ENCODE data around the gene MCTP1.
A peak's percentile ranks its signal among the peaks of the same experiment; 100 is the strongest.

The MCTP1 gene

DNA sequence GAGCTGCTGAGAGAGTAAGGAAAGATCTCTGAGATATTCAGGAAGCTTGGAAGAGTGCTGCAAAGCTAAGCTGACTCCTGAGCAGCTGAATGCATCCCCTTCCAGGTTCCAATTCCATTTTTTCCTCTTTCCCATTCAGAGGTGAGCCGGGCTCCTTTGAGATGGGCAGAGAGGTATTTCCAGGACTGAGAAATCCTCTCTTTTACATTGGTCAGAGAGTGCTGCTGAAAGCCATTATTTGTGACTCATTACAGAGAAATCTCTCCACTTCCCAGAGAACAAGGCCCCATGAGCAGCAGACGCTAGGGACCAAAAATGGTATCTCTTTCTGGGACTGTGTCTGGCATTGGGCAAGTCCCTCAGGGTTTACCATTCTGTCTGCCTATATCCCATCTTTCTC is 3.7 kb downstream of the MCTP1 start:
- peak; percentile 18; the same call in 1 of the 3 replicates for ATAC-seq
- TF ChIP-seq, protein P1, sequence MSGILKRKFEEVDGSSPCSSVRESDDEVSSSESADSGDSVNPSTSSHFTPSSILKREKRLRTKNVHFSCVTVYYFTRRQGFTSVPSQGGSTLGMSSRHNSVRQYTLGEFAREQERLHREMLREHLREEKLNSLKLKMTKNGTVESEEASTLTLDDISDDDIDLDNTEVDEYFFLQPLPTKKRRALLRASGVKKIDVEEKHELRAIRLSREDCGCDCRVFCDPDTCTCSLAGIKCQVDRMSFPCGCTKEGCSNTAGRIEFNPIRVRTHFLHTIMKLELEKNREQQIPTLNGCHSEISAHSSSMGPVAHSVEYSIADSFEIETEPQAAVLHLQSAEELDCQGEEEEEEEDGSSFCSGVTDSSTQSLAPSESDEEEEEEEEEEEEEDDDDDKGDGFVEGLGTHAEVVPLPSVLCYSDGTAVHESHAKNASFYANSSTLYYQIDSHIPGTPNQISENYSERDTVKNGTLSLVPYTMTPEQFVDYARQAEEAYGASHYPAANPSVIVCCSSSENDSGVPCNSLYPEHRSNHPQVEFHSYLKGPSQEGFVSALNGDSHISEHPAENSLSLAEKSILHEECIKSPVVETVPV (CRISPR knock-in tag; IDR thresholded peaks at IDR 0.05), result no peak
- TF ChIP-seq ZFP3 (CRISPR knock-in tag; IDR thresholded peaks at IDR 0.05) (no peak), TCF4 (CRISPR knock-in tag; IDR thresholded peaks at IDR 0.05; ENCODE audit: borderline replicate concordance) (no peak), OSR1 (CRISPR knock-in tag; IDR thresholded peaks at IDR 0.05) (no peak), BACH2 (CRISPR knock-in tag; IDR thresholded peaks at IDR 0.05; ENCODE audit: borderline replicate concordance) (no peak), PPARA (CRISPR knock-in tag; IDR thresholded peaks at IDR 0.05; ENCODE audit: borderline replicate concordance) (no peak), ARNTL (CRISPR knock-in tag; IDR thresholded peaks at IDR 0.05; ENCODE audit: borderline replicate concordance, low read depth) (no peak), RARB (CRISPR knock-in tag; IDR thresholded peaks at IDR 0.05) (no peak), ZNF565 (CRISPR knock-in tag; conservative IDR thresholded peaks at IDR 0.05; ENCODE audit: low read depth) (no peak)
- TF ChIP-seq, protein P2, sequence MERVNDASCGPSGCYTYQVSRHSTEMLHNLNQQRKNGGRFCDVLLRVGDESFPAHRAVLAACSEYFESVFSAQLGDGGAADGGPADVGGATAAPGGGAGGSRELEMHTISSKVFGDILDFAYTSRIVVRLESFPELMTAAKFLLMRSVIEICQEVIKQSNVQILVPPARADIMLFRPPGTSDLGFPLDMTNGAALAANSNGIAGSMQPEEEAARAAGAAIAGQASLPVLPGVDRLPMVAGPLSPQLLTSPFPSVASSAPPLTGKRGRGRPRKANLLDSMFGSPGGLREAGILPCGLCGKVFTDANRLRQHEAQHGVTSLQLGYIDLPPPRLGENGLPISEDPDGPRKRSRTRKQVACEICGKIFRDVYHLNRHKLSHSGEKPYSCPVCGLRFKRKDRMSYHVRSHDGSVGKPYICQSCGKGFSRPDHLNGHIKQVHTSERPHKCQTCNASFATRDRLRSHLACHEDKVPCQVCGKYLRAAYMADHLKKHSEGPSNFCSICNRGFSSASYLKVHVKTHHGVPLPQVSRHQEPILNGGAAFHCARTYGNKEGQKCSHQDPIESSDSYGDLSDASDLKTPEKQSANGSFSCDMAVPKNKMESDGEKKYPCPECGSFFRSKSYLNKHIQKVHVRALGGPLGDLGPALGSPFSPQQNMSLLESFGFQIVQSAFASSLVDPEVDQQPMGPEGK (CRISPR knock-in tag; IDR thresholded peaks at IDR 0.05; ENCODE audit: borderline replicate concordance), result no peak
- TF ChIP-seq, protein P3, sequence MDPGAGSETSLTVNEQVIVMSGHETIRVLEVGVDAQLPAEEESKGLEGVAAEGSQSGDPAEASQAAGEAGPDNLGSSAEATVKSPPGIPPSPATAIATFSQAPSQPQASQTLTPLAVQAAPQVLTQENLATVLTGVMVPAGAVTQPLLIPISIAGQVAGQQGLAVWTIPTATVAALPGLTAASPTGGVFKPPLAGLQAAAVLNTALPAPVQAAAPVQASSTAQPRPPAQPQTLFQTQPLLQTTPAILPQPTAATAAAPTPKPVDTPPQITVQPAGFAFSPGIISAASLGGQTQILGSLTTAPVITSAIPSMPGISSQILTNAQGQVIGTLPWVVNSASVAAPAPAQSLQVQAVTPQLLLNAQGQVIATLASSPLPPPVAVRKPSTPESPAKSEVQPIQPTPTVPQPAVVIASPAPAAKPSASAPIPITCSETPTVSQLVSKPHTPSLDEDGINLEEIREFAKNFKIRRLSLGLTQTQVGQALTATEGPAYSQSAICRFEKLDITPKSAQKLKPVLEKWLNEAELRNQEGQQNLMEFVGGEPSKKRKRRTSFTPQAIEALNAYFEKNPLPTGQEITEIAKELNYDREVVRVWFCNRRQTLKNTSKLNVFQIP (CRISPR knock-in tag; IDR thresholded peaks at IDR 0.05; ENCODE audit: borderline replicate concordance, low read depth), result no peak

DNA sequence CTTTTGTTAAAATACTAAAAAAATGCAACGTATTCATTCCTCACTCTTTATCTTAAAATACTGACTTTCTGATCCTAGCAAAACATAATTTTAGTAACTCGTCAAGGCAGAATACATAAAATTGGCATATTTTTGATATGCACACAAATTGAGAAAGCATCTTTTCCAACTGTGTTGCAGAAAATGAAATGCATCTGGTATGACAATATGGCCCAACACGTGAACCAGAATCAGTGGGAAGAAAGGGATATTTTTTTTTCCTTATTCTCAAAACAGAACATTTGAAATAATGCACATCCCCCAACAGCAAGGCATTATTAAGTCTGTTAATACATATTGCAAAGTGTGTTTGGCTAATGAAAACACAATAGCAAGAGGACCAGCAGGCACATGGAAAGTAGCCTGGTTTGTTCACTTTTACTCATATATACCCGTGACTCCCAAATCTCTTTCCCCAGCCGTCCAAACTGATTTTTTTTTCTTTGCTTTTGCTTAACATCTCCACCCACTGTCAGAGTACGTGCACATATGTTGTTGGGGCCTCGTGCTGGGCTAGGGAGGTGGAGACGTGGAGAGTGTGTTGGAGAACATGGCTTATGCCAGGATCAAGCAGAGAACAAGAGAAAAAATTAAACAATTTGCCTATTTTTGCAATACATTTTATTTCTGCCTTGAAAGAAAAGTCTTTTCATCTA is 4.3 kb downstream of the MCTP1 start:
- ATAC-seq, result no peak
- no peak for TF ChIP-seq SNAI2 (CRISPR knock-in tag; IDR thresholded peaks at IDR 0.05)
- no peak for TF ChIP-seq ESRRG (CRISPR knock-in tag; IDR thresholded peaks at IDR 0.05)
- TF ChIP-seq, protein P4, sequence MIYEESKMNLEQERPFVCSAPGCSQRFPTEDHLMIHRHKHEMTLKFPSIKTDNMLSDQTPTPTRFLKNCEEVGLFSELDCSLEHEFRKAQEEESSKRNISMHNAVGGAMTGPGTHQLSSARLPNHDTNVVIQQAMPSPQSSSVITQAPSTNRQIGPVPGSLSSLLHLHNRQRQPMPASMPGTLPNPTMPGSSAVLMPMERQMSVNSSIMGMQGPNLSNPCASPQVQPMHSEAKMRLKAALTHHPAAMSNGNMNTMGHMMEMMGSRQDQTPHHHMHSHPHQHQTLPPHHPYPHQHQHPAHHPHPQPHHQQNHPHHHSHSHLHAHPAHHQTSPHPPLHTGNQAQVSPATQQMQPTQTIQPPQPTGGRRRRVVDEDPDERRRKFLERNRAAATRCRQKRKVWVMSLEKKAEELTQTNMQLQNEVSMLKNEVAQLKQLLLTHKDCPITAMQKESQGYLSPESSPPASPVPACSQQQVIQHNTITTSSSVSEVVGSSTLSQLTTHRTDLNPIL (CRISPR knock-in tag; IDR thresholded peaks at IDR 0.05; ENCODE audit: low read depth), result no peak
- no peak for TF ChIP-seq ZC3H10 (CRISPR knock-in tag; IDR thresholded peaks at IDR 0.05)

DNA sequence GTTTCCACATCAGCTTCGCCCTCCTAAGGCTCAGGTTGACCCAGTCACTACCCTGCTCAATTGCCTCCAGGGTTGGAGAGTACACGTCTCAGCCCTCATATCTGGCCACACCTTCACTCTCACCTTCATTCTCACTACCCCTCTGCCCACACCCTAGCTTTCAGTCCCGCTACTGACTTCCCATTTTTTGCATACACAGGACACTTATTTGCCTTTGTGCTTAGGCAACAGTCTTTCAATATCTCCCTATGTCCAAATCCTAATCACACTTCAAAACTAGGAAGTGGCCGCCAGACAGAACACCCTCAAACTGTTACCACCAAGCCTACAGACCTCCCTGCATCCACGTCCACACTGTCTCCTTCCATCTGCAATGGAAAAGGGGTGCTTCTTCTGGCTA is 10.9 kb downstream of the MCTP1 start:
- no peak for ATAC-seq
- TF ChIP-seq PPARA (CRISPR knock-in tag; IDR thresholded peaks at IDR 0.05; ENCODE audit: borderline replicate concordance) (no peak), CSDC2 (CRISPR knock-in tag; IDR thresholded peaks at IDR 0.05) (no peak), BACH2 (CRISPR knock-in tag; IDR thresholded peaks at IDR 0.05; ENCODE audit: borderline replicate concordance) (no peak), ZFP30 (CRISPR knock-in tag; IDR thresholded peaks at IDR 0.05) (no peak), GLIS3 (CRISPR knock-in tag; IDR thresholded peaks at IDR 0.05) (no peak), ARNTL (CRISPR knock-in tag; IDR thresholded peaks at IDR 0.05; ENCODE audit: borderline replicate concordance, low read depth) (no peak), ZFP3 (CRISPR knock-in tag; IDR thresholded peaks at IDR 0.05) (no peak), ZNF70 (CRISPR knock-in tag; IDR thresholded peaks at IDR 0.05) (no peak), ZNF8 (CRISPR knock-in tag; IDR thresholded peaks at IDR 0.05) (no peak), ESRRG (CRISPR knock-in tag; IDR thresholded peaks at IDR 0.05) (no peak), TCF4 (CRISPR knock-in tag; IDR thresholded peaks at IDR 0.05; ENCODE audit: borderline replicate concordance) (no peak), TOX (CRISPR knock-in tag; IDR thresholded peaks at IDR 0.05; ENCODE audit: borderline replicate concordance) (no peak)
- TF ChIP-seq, protein P2 (CRISPR knock-in tag; IDR thresholded peaks at IDR 0.05; ENCODE audit: borderline replicate concordance), result no peak
- TF ChIP-seq, protein P3 (CRISPR knock-in tag; IDR thresholded peaks at IDR 0.05; ENCODE audit: borderline replicate concordance, low read depth), result no peak
- TF ChIP-seq, protein P1 (CRISPR knock-in tag; IDR thresholded peaks at IDR 0.05), result no peak
- TF ChIP-seq, protein P4 (CRISPR knock-in tag; IDR thresholded peaks at IDR 0.05; ENCODE audit: low read depth), result no peak

All from SK-N-SH treated with all-trans-retinoic acid at 6 μM for 48 hours (cell line).